MM.1S (cell line): ENCODE results near the gene TNIP1.

Experiments used
- DNase-seq: peaks from one replicate; pipeline ENCODE4 v3.0.0-alpha.2; 2015
- H2AFZ ChIP-seq: fragments of 300-600 bp; sonication (generic); 2 replicates; pipeline ENCODE4 v1.6.0; 2016; ENCODE audit warnings: antibody characterized with exemption, low read length
- H3F3A ChIP-seq: fragments of 300-600 bp; sonication (generic); 2 replicates; pipeline ENCODE4 v1.6.1; 2016; ENCODE audit warnings: mild to moderate bottlenecking, antibody characterized with exemption, low read length, moderate library complexity, mixed read lengths; ENCODE audit not compliant: insufficient read depth
- H3K27ac ChIP-seq: fragments of 300-600 bp; sonication (generic); 2 replicates; pipeline ENCODE4 v1.5.1; 2016; ENCODE audit warnings: mild to moderate bottlenecking, low read length
- H3K27me3 ChIP-seq: fragments of 300-600 bp; sonication (generic); replicated peaks from 2 replicates; pipeline ENCODE4 v1.6.0; 2016; ENCODE audit warnings: low read length; ENCODE audit not compliant: insufficient read depth
- H3K36me3 ChIP-seq: fragments of 300-600 bp; sonication (generic); replicated peaks from 2 replicates; pipeline ENCODE4 v1.6.1; 2016; ENCODE audit warnings: mild to moderate bottlenecking, low read length, mixed read lengths; ENCODE audit not compliant: insufficient read depth
- H3K4me1 ChIP-seq: fragments of 300-600 bp; sonication (generic); 2 replicates; pipeline ENCODE4 v1.6.1; 2016; ENCODE audit warnings: low read length, mixed read lengths
- H3K4me2 ChIP-seq: fragments of 300-600 bp; sonication (generic); 2 replicates; pipeline ENCODE4 v1.6.0; 2016; ENCODE audit warnings: low read depth, low read length
- H3K4me3 ChIP-seq: fragments of 300-600 bp; sonication (generic); 2 replicates; pipeline ENCODE4 v1.5.1; 2016; ENCODE audit warnings: low read length, mixed read lengths
- H3K79me2 ChIP-seq: fragments of 300-600 bp; sonication (generic); 2 replicates; pipeline ENCODE4 v1.6.1; 2016; ENCODE audit warnings: mixed run types, low read length, mixed read lengths
- H3K9ac ChIP-seq: fragments of 300-600 bp; sonication (generic); 2 replicates; pipeline ENCODE4 v1.6.1; 2016; ENCODE audit warnings: low read length, mixed read lengths
- H3K9me2 ChIP-seq: fragments of 300-600 bp; sonication (generic); replicated peaks from 2 replicates; pipeline ENCODE4 v1.6.1; 2016; ENCODE audit warnings: mild to moderate bottlenecking, low read length, mixed read lengths; ENCODE audit not compliant: insufficient read depth
- H3K9me3 ChIP-seq: fragments of 300-600 bp; sonication (generic); replicated peaks from 2 replicates; pipeline ENCODE4 v1.6.1; 2016; ENCODE audit warnings: mild to moderate bottlenecking, low read length, mixed read lengths; ENCODE audit not compliant: insufficient read depth
- H4K20me1 ChIP-seq: fragments of 300-600 bp; sonication (generic); 2 replicates; pipeline ENCODE4 v1.6.1; 2016; ENCODE audit warnings: mild to moderate bottlenecking, low read length, moderate library complexity, mixed read lengths; ENCODE audit not compliant: insufficient read depth
- CTCF ChIP-seq: fragments of 300-600 bp; sonication (generic); IDR thresholded peaks from 2 replicates; pipeline ENCODE4 v1.5.1; 2016; ENCODE audit warnings: antibody characterized with exemption, low read length, mixed read lengths
- EZH2 ChIP-seq: fragments of 300-600 bp; sonication (generic); optimal IDR thresholded peaks from 2 replicates; pipeline ENCODE3; 2017; ENCODE audit warnings: low read depth, mild to moderate bottlenecking, antibody characterized with exemption, low read length, mixed read lengths
- EZH2phosphoT487 ChIP-seq: fragments of 300-600 bp; sonication (generic); IDR thresholded peaks from 2 replicates; pipeline ENCODE4 v1.6.1; 2018; ENCODE audit warnings: antibody characterized with exemption, low read length

Gene TNIP1

DNA sequence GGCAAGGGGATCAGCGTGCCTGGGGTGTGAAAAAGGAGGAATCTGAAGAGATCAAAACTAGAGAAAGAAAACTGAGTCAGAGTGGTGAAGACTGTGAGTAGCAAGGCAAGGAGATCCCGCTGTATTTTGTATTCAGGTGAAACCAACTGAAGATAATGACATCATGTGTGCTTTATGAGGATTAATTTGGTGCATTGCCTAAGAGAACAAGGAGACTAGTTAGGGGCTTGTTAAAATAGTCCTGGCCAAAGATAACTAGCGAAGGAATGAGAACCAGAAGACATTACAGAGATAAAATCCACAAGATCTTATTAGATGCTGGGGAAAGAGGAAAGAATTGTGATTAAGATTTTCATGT is 77.4 kb downstream of the TNIP1 start:
- Histone ChIP-seq H3K4me2 (no peak overlapping the region), H2AFZ (no peak overlapping the region), H3K4me3 (no peak overlapping the region), H3K27ac (no peak overlapping the region), H3K9me2 (no peaks in the 10 kb centered on the region), H3K9ac (no peak overlapping the region), H3K27me3 (no peaks in the 10 kb centered on the region), H3K79me2 (no peaks in the 10 kb centered on the region), H3K9me3 (no peaks in the 10 kb centered on the region), H3F3A (no peaks in the 10 kb centered on the region), H3K36me3 (no peaks in the 10 kb centered on the region), H4K20me1 (no peaks in the 10 kb centered on the region), H3K4me1 (no peaks in the 10 kb centered on the region)
- DNase-seq: no peak
- no peak for TF ChIP-seq EZH2
- no peak for TF ChIP-seq EZH2phosphoT487
- no peak for TF ChIP-seq CTCF

DNA sequence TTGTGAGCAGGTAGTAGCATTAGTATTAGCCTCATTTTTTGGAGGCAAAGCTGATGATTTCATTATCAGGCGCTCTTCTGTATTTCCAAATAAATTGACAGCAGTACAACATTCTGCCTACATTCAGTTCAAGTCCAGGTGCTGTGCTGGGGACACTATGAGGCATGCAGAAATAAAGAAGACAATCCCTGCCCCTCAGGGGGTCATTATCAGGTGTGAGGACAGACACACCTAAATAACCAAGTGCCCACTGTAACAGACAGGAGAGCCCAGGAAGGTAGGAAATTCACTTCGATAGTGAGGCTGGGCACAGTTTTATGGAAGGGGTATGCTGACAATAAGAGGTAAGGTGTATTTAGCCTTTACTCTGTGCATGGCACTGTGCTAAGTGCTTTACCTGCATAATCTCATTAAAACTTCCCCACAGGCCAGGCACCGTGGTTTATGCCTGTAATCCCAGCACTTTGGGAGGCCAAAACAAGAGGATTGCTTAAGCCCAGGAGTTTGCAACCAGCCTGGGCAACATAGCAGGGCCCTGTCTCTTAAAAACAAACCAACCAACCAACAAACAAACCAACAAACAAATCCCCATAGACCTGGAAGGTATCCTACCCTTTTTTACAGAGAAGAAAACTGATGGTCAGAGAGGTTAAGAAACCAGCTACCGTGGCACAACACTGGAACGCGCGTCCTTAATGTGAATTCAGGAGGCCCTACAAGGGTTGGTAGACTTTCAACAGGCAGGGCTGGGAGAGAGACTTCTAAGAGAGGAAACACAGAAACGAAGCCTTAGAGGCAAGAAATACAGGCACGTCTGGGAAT is 77.9 kb downstream of the TNIP1 start:
- TF ChIP-seq CTCF (no peak), EZH2phosphoT487 (no peak), EZH2 (no peak)
- Histone ChIP-seq H2AFZ (no peak overlapping the region), H3K4me1 (no peaks in the 10 kb centered on the region), H3K27me3 (no peaks in the 10 kb centered on the region), H3K4me3 (no peak overlapping the region), H4K20me1 (no peaks in the 10 kb centered on the region), H3K9me2 (no peaks in the 10 kb centered on the region), H3K27ac (no peak overlapping the region), H3K36me3 (no peaks in the 10 kb centered on the region), H3K4me2 (no peak overlapping the region), H3F3A (no peaks in the 10 kb centered on the region), H3K79me2 (no peaks in the 10 kb centered on the region), H3K9ac (no peak overlapping the region), H3K9me3 (no peaks in the 10 kb centered on the region)
- no peak for DNase-seq

GRCh38 chr5:151002250-151002649 is 78.6 kb downstream of the TNIP1 start:
- Histone ChIP-seq H3K27ac (no peak overlapping the region), H4K20me1 (no peaks in the 10 kb centered on the region), H3K36me3 (no peaks in the 10 kb centered on the region), H2AFZ (no peak overlapping the region), H3F3A (no peaks in the 10 kb centered on the region), H3K9me2 (no peaks in the 10 kb centered on the region), H3K9me3 (no peaks in the 10 kb centered on the region), H3K4me2 (no peak overlapping the region), H3K4me1 (no peaks in the 10 kb centered on the region), H3K4me3 (no peak overlapping the region), H3K27me3 (no peaks in the 10 kb centered on the region), H3K79me2 (no peaks in the 10 kb centered on the region), H3K9ac (no peak overlapping the region)
- no peak for DNase-seq
- TF ChIP-seq CTCF: no peak
- TF ChIP-seq EZH2: no peak
- TF ChIP-seq EZH2phosphoT487: no peak
